ENCODE results near the gene ATF6.

DNA sequence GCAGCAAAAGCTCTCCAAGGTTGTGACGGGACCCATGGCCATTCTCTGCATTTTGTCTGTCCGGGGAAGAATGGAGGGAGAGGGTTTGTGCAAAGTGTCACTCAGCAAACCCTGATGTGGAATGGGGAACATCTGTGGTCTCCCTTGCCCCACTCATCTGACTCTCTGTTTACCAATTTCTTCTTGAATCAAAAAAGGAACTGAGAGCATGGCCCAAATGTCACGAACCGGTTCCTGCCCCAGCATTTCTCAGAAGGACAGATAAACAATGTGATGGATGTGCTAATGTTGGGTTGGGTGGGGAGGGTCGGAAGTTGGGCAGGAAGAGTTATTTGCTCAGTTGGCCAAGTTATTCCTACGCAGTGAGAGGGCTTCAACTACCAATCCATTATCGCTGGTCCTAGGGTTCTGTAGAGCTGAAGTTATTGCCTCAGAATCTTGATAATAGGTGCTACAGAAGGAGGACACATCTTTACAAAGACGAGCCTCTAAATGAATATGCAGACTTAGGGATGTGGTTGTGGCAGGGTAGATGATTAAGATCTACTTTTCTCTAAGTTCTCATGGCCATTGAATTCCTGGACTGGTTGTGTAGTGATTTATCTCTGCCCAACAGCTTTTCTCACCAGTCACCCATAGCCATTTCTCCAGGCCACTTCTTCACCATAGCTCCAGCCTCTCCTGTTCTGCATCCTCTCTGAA lies 26.1 kb upstream of the ATF6 start:
- TF ChIP-seq, protein P1, sequence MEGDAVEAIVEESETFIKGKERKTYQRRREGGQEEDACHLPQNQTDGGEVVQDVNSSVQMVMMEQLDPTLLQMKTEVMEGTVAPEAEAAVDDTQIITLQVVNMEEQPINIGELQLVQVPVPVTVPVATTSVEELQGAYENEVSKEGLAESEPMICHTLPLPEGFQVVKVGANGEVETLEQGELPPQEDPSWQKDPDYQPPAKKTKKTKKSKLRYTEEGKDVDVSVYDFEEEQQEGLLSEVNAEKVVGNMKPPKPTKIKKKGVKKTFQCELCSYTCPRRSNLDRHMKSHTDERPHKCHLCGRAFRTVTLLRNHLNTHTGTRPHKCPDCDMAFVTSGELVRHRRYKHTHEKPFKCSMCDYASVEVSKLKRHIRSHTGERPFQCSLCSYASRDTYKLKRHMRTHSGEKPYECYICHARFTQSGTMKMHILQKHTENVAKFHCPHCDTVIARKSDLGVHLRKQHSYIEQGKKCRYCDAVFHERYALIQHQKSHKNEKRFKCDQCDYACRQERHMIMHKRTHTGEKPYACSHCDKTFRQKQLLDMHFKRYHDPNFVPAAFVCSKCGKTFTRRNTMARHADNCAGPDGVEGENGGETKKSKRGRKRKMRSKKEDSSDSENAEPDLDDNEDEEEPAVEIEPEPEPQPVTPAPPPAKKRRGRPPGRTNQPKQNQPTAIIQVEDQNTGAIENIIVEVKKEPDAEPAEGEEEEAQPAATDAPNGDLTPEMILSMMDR (conservative IDR thresholded peaks at IDR 0.05), result no peak
- no peak for TF ChIP-seq ZFX (IDR thresholded peaks at IDR 0.05)

All from C4-2B (cell line).